ENCODE measurements around the gene PALMD.
A peak's percentile ranks its signal among the peaks of the same experiment; 100 is the strongest.

Gene PALMD

GRCh38 chr1:99659755-99660210 lies 13.9 kb downstream of the PALMD start:
- no peak for DNase-seq (ENCODE audit: low spot score)

- DNase-seq (ENCODE audit: low spot score): no peak
Observed at GRCh38 chr1:99660496-99660895, 14.6 kb downstream of the PALMD start.

- no peak for DNase-seq (ENCODE audit: low spot score)
Observed at GRCh38 chr1:99661780-99662179, 15.9 kb downstream of the PALMD start.

- DNase-seq (ENCODE audit: low spot score): no peak
Observed at GRCh38 chr1:99662539-99663080, 16.7 kb downstream of the PALMD start.

GRCh38 chr1:99663501-99663900 lies 17.6 kb downstream of the PALMD start:
- no peak for DNase-seq (ENCODE audit: low spot score)

- DNase-seq (ENCODE audit: low spot score): no peak
Observed at GRCh38 chr1:99665212-99665611, 19.3 kb downstream of the PALMD start.

GRCh38 chr1:99669376-99669775 lies 23.5 kb downstream of the PALMD start:
- DNase-seq (ENCODE audit: low spot score): no peak

- peak; percentile 27 for DNase-seq (ENCODE audit: low spot score)
Observed at GRCh38 chr1:99669821-99670220, 23.9 kb downstream of the PALMD start.

GRCh38 chr1:99670583-99670982 lies 24.7 kb downstream of the PALMD start:
- DNase-seq (ENCODE audit: low spot score): no peak

- peak; percentile 20 for DNase-seq (ENCODE audit: low spot score)
Observed at GRCh38 chr1:99672038-99672437, 26.1 kb downstream of the PALMD start.

- peak; percentile 15 for DNase-seq (ENCODE audit: low spot score)
Observed at GRCh38 chr1:99672530-99673213, 26.8 kb downstream of the PALMD start.

- no peak for DNase-seq (ENCODE audit: low spot score)
Observed at GRCh38 chr1:99673315-99673714, 27.4 kb downstream of the PALMD start.

GRCh38 chr1:99674115-99675064 lies 28.5 kb downstream of the PALMD start:
- peak; percentile 33 for DNase-seq (ENCODE audit: low spot score)

- no peak for DNase-seq (ENCODE audit: low spot score)
Observed at GRCh38 chr1:99675292-99675691, 29.4 kb downstream of the PALMD start.

GRCh38 chr1:99675994-99676393 lies 30.1 kb downstream of the PALMD start:
- no peak for DNase-seq (ENCODE audit: low spot score)

GRCh38 chr1:99676876-99677275 lies 31.0 kb downstream of the PALMD start:
- no peak for DNase-seq (ENCODE audit: low spot score)

- no peak for DNase-seq (ENCODE audit: low spot score)
Observed at GRCh38 chr1:99677416-99677815, 31.5 kb downstream of the PALMD start.

GRCh38 chr1:99680270-99680669 lies 34.4 kb downstream of the PALMD start:
- DNase-seq (ENCODE audit: low spot score): peak; percentile 22

- DNase-seq (ENCODE audit: low spot score): no peak
Observed at GRCh38 chr1:99681583-99681982, 35.7 kb downstream of the PALMD start.

- peak; percentile 51 for DNase-seq (ENCODE audit: low spot score)
Observed at GRCh38 chr1:99682291-99682751, 36.4 kb downstream of the PALMD start.

- DNase-seq (ENCODE audit: low spot score): peak; percentile 79
Observed at GRCh38 chr1:99685516-99686180, 39.7 kb downstream of the PALMD start.

GRCh38 chr1:99691175-99691574 lies 45.3 kb downstream of the PALMD start:
- no peak for DNase-seq (ENCODE audit: low spot score)
